GM12891 (cell line): ENCODE measurements around the gene LPCAT1.

Source experiments
- DNase-seq: peaks from one replicate; pipeline ENCODE4 v3.0.0; 2011; ENCODE audit warnings: low spot score; ENCODE audit not compliant: insufficient read length
- FAIRE-seq: peaks from 2 replicates; lab custom pipeline; 2011; peaks lifted over from hg19 to GRCh38; lab: Jason Lieb, UNC
- PAX5 ChIP-seq: IDR thresholded peaks from 2 replicates; pipeline ENCODE4 v1.6.1; 2011; ENCODE audit warnings: low read length, moderate library complexity, mild to moderate bottlenecking; ENCODE audit not compliant: insufficient read depth, severe bottlenecking
- POLR2A ChIP-seq: IDR thresholded peaks from 2 replicates; pipeline ENCODE4 v1.6.1; 2011; ENCODE audit warnings: low read depth, low read length, control low read depth
- POLR2AphosphoS5 ChIP-seq: IDR thresholded peaks from 2 replicates; pipeline ENCODE4 v1.6.1; 2011; ENCODE audit warnings: low read depth, low read length, control low read depth
- POU2F2 ChIP-seq: IDR thresholded peaks from 2 replicates; pipeline ENCODE4 v1.6.1; 2011; ENCODE audit warnings: low read depth, mild to moderate bottlenecking, control low read depth, low read length, moderate library complexity
- SPI1 ChIP-seq: IDR thresholded peaks from 2 replicates; pipeline ENCODE4 v1.6.1; 2011; ENCODE audit warnings: low read depth, low read length, control low read depth
- TAF1 ChIP-seq: IDR thresholded peaks from 2 replicates; pipeline ENCODE4 v1.6.1; 2011; ENCODE audit warnings: low read depth, low read length, control low read depth

Gene LPCAT1

GRCh38 chr5:1473746-1474145 lies 50.0 kb downstream of the LPCAT1 start:
- TF ChIP-seq SPI1 (no peak), PAX5 (no peak), POU2F2 (no peak), TAF1 (no peak), POLR2AphosphoS5 (no peak), POLR2A (no peak)
- FAIRE-seq, result no peak
- no peak for DNase-seq

GRCh38 chr5:1472964-1473628 lies 50.7 kb downstream of the LPCAT1 start:
- DNase-seq (no peak), FAIRE-seq (no peak)
- TF ChIP-seq SPI1 (no peak), POLR2A (peak; percentile 48)

GRCh38 chr5:1471997-1472963 lies 51.5 kb downstream of the LPCAT1 start:
- TF ChIP-seq POLR2AphosphoS5, result peak; percentile 48; the same call in 1 of the 2 replicates
- TF ChIP-seq SPI1, result no peak
- no peak for FAIRE-seq
- no peak for DNase-seq

GRCh38 chr5:1471240-1471853 lies 52.4 kb downstream of the LPCAT1 start:
- peak; percentile 57 for FAIRE-seq
- TF ChIP-seq POLR2AphosphoS5 (no peak), POLR2A (0 out of 2 replicates have a peak, but pooled peaks have one; percentile 4)

GRCh38 chr5:1470762-1471211 lies 53.0 kb downstream of the LPCAT1 start:
- TF ChIP-seq TAF1, result no peak
- no peak for TF ChIP-seq SPI1
- no peak for TF ChIP-seq POU2F2
- no peak for TF ChIP-seq POLR2A
- TF ChIP-seq PAX5, result no peak
- no peak; the same call in 1 of the 2 replicates for TF ChIP-seq POLR2AphosphoS5
- DNase-seq, result no peak
- no peak for FAIRE-seq

More at GRCh38 chr5:1471240-1471853, 52.4 kb downstream of the LPCAT1 start:
- no peak for DNase-seq

GRCh38 chr5:1468629-1469527 lies 54.9 kb downstream of the LPCAT1 start:
- no peak for DNase-seq
- TF ChIP-seq TAF1, result no peak
- TF ChIP-seq POLR2A, result no peak
- no peak for TF ChIP-seq SPI1
- FAIRE-seq, result no peak

GRCh38 chr5:1468247-1468612 lies 55.5 kb downstream of the LPCAT1 start:
- FAIRE-seq (no peak), DNase-seq (no peak)
- no peak for TF ChIP-seq PAX5
- TF ChIP-seq SPI1, result no peak
- no peak for TF ChIP-seq POLR2A
- no peak for TF ChIP-seq POU2F2
- TF ChIP-seq TAF1, result no peak
- no peak for TF ChIP-seq POLR2AphosphoS5

- DNase-seq, result no peak
- no peak for TF ChIP-seq POLR2AphosphoS5
- no peak for TF ChIP-seq POLR2A
- TF ChIP-seq SPI1, result no peak
- TF ChIP-seq TAF1, result no peak
- no peak for TF ChIP-seq POU2F2
- TF ChIP-seq PAX5, result no peak
- no peak for FAIRE-seq
These were observed 56.2 kb downstream of the LPCAT1 start for GRCh38 chr5:1467341-1468246.
